Measurements from ENCODE around the gene BNIP5.

The BNIP5 gene

DNA sequence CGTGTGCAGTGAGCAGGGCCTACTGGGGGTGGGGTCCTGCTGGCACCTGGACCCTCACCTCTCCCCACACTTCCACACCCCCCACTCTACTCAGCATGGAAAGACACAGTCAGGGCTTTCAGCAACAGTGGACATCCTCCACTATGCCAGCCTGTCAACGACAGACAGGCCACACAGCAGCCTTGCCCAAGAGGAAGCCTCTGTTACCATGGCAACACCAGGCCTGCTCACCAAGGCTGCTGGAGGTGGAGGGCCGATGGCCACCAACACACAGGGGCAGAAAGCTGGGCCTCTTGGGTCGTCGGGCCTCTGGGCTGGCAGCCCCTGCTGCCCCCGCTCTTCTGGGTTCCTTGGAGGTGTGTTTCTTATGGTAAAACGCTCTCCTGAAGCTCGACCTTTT lies 13.6 kb downstream of the BNIP5 start:
- DNase-seq (ENCODE audit: low read depth in 3 of 3): no peak

GRCh38 chr6:36322591-36322990 lies 14.1 kb downstream of the BNIP5 start:
- DNase-seq (ENCODE audit: low read depth in 3 of 3): no peak

DNA sequence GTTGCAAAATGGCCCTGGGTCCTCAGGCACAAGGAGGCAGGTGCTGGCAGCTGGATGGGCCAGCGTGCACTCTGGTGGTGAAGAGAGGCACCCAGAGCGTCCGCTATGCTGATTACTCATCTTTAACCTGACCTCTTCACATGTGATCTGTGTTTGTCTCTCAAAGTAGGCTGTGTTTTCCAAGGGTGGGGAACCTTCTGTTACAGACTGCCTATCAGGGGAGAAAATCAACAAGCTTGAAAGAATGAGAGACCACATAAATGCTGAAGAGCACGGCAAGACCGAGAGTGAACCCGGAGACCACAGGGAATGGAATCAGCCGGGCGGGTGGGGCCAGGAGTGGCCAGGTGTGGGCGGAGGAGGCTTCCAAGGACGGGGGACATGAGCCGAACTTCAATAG lies 16.2 kb downstream of the BNIP5 start:
- no peak for DNase-seq (ENCODE audit: low read depth in 3 of 3)

DNA sequence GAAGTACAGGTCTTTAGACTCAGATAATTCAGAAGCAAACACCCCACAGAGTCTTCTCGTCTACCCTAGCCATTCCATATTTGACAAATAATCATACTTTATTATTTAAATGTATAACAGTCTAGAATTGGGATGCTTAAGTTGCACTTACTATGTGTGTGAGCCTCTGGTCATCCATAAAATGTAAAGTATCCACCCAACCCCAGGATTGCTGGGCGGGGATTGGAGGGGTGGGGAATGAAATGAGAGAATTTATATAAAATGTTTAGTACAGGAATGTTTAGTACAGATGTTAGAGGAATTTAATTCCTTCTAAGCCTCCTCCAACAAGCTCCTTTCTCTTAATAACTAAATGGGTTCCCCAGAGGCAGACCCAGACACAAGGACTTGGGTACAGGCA lies 16.9 kb downstream of the BNIP5 start:
- no peak for DNase-seq (ENCODE audit: low read depth in 3 of 3)

DNA sequence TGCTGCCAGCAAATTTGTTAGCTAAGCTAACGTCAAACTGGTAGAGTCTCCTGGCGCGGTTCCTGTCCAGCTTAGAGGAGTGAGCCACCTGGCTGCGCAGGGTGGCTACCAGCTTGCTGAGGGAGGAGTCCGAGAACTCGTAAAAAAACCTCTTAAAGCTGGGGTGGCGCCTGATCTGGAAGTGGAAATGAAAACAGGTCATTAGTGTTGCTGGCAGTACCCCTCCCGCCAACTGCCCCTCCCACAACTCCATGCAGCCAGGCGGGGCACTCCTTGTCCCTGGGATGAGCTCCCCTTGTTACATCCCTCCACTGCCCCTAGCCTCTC lies 17.3 kb downstream of the BNIP5 start:
- DNase-seq (ENCODE audit: low read depth in 3 of 3): no peak

GRCh38 chr6:36318690-36319435 lies 17.8 kb downstream of the BNIP5 start:
- DNase-seq (ENCODE audit: low read depth in 3 of 3): no peak

GRCh38 chr6:36317623-36318022 lies 19.1 kb downstream of the BNIP5 start:
- no peak for DNase-seq (ENCODE audit: low read depth in 3 of 3)

DNA sequence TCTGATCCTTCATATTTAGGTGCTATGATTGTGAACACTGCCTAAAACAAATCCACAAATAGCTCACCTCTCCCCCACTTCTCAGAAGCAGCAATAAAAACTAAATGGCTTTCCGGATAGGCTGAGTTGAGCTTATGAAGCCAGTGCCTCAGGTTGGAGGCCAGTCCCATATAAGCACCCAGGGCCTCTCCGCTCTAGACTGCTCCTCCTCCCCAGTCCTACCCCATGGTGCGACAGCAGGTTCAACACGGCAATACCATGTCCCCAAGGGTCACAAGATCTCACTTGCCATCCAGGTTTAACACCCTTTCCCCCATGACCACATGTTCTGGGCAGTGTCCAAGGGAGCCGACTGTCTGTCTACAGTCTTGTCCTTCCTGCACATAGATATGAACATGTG lies 20.8 kb downstream of the BNIP5 start:
- DNase-seq (ENCODE audit: low read depth in 3 of 3): no peak

- no peak for DNase-seq (ENCODE audit: low read depth in 3 of 3)
These were observed 22.3 kb downstream of the BNIP5 start for GRCh38 chr6:36314221-36315014.

DNA sequence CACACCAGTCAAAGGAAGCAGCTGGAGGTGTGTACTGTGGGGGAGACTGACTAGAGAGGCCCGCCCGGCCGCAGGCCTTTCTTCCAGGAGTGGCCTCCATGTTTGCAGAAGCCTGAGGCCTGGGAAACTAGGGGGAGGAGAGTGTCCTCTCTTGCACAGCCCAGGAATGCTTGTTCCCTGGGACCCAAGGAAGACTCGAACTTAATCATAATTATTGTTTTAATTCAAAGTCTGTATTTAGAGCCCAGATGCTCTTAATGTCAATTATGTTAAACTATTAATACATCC lies 23.1 kb downstream of the BNIP5 start:
- no peak for DNase-seq (ENCODE audit: low read depth in 3 of 3)

DNA sequence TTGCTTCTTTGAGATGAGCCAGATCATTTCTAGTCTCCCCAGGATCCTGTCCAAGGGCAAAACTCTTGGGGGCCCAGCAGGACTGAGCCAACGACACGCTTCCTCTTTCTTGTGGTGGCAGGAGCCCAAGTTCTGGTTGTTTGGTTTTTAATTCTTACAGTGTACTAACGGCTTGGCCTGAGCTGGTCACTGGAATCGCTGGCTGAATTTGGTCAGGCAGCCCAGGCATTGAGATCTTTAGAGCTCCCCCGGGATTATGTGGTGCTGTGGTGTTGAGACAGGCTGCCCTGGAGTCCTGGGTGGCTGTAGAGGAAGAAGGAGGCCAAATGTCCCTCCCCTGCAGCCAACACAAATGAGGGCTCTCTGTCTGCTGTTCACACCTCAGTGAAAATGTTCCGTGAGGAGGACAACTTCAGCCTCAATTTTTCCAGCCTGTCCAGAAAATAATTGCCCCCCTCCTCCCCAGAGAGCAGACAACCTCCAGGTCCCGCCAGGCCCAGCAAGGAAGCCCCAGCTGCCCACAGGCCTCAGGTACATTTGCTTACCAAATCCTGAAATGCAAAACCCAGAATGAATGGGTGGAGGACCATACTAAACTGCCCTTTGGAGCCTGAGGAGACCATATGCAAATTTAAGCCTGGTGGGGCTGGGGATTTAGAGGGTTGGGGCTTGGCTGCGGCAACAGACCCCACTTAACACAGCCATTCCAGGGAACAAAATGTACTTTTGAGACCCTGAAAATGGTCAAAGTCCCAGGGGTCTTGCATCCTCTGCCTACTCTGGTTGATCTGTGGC lies 23.6 kb downstream of the BNIP5 start:
- no peak for DNase-seq (ENCODE audit: low read depth in 3 of 3)

DNA sequence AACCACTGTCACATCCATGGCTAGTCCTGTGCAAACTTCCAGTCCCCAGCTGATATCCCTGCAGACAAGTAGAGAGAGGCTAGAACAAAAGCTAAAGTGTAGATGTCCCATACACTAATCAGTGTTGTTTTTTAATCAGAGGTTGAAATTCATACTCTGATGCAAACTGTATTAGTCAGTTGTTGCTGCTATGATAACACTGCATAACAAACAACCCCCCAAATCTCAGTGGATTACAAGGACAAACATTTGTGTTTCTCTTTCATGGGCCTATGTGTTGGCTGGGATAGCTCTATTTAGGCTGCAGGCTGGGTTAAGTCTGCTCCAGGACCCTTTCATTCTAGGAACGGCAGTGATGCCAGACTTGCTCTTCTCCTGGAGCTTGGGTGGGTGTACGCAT lies 26.8 kb downstream of the BNIP5 start:
- no peak for DNase-seq (ENCODE audit: low read depth in 3 of 3)

- no peak for DNase-seq (ENCODE audit: low read depth in 3 of 3)
These were observed 27.5 kb downstream of the BNIP5 start for GRCh38 chr6:36309203-36309602.

GRCh38 chr6:36308514-36308913 lies 28.2 kb downstream of the BNIP5 start:
- DNase-seq (ENCODE audit: low read depth in 3 of 3): no peak

- no peak for DNase-seq (ENCODE audit: low read depth in 3 of 3)
These were observed 30.3 kb downstream of the BNIP5 start for GRCh38 chr6:36306375-36306774.

- DNase-seq (ENCODE audit: low read depth in 3 of 3): no peak
These were observed 30.8 kb downstream of the BNIP5 start for GRCh38 chr6:36305885-36306284.

DNA sequence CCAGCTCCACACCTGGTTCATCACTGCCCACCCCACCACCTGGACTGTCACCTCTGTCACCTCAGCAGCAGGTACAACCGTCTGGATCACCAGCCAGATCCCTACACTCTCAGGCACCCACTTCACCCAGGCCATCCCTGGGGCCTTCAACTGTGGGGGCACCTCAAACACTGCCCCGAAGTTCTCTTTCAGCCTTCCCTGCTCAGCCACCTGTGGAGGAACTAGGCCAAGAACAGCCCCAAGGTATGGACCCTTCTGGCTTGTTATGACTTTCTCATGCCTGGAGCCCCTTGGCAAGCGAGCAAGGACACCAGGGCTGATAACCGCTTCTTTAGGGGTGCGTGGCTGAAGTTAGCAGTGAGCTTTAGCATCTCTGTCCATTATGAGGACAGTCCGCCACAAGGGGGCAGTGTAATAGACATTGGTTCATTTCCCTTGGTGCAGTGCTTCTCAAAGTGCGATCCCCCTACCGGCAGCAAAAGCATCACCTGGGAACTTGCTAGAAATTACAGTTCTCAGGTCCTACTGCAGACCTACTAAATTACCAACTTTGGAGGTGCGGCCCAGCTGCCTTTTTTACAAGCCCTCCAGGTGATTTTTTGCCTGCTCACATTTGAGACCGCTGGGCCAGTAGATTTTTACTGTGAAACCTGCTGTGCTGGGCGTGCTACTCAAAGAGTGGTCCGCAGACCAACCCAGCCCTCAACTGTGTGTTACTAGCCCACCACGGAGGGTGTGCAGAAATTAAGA lies 34.3 kb downstream of the BNIP5 start:
- peak; percentile 87 to 96 (median 91) for DNase-seq (ENCODE audit: low read depth in 3 of 3)

- DNase-seq (ENCODE audit: low read depth in 3 of 3): no peak
These were observed 34.9 kb downstream of the BNIP5 start for GRCh38 chr6:36301781-36302180.

DNA sequence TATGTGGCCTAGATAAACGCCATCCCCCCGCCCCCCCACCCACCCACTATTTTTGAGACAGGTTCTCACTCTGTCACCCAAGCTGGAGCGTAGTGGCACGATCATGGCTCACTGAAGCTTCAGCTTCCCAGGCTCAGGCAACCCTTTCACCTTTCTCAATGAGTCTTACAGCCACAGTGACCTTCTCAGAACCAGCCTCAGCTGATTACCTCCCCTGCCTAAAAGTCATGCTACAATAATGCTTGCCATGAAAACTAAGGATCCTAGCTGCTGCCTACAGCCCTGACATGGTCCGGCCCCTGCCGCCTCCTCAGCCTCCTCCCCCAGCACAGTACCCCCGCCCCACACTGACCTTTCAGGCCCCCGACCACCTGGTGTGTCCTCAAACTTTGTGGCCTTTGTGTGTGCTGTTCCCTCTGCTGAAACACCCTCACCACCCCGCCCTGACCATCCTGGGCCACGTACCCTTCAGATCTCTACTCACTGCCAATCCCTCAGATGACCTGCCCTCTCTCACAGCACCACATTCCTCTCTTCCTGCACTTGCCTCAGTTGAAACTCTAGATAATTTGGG lies 35.5 kb downstream of the BNIP5 start:
- no peak for DNase-seq (ENCODE audit: low read depth in 3 of 3)

DNA sequence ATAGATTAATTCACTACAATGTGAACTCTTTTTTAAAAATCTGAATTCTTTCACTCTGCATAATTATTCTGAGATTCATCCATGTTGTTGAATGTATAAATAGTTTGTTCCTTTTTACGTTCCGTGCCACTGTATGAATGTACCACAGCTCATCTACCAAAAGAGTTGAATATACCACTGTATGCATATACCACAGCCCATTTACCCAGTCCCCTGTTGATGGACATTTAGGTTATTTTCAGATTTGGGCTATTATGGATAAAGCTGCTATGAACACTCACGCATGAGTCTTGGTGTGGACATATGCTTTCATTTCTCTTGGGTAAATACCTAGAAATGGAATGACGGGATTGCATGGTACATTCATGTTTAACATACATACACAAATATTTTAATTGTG lies 38.7 kb downstream of the BNIP5 start:
- DNase-seq (ENCODE audit: low read depth in 3 of 3): no peak

GRCh38 chr6:36297511-36297910 lies 39.2 kb downstream of the BNIP5 start:
- no peak for DNase-seq (ENCODE audit: low read depth in 3 of 3)

GRCh38 chr6:36297051-36297450 lies 39.6 kb downstream of the BNIP5 start:
- DNase-seq (ENCODE audit: low read depth in 3 of 3): no peak

All from stimulated activated CD4-positive, alpha-beta T cell treated with anti-CD3 and anti-CD28 coated beads, TNF-alpha, amount 100 ng/mL, for 24 hours (primary cell).